Chondrocyte (in vitro differentiated cells): ENCODE measurements around the gene DSPP. TPM values are rescaled to one million over a fixed set of nuclear protein-coding genes. Genes with fewer than 3 reads are reported as not detected.

Experiments
- DNase-seq: peaks from one replicate; pipeline ENCODE4 v3.0.0; 2021; ENCODE audit warnings: mixed read lengths, low spot score
- H3K27ac Mint-ChIP-seq: one replicate; pipeline ENCODE4 v1.8.0; 2021; ENCODE audit warnings: mild to moderate bottlenecking, moderate library complexity, mixed read lengths; ENCODE audit not compliant: unreplicated experiment
- H3K27me3 Mint-ChIP-seq: 2 replicates; pipeline ENCODE4 v1.8.0; 2021; ENCODE audit warnings: low read depth, mixed read lengths
- H3K36me3 Mint-ChIP-seq: 2 replicates; pipeline ENCODE4 v1.8.0; 2021; ENCODE audit warnings: low read depth, mixed read lengths
- H3K4me1 Mint-ChIP-seq: 2 replicates; pipeline ENCODE4 v1.8.0; 2021; ENCODE audit warnings: low read depth, mild to moderate bottlenecking, mixed read lengths
- H3K4me3 Mint-ChIP-seq: one replicate; pipeline ENCODE4 v1.8.0; 2021; ENCODE audit warnings: mild to moderate bottlenecking, moderate library complexity, mixed read lengths; ENCODE audit not compliant: unreplicated experiment
- H3K9me3 Mint-ChIP-seq: 2 replicates; pipeline ENCODE4 v1.8.0; 2021; ENCODE audit warnings: low read depth, mixed read lengths
- CTCF ChIP-seq: fragments of 200-600 bp; sonication (generic); IDR thresholded peaks from 2 replicates; pipeline ENCODE4 v1.5.0; 2021; ENCODE audit warnings: antibody characterized with exemption, mild to moderate bottlenecking, moderate library complexity
- total RNA-seq: library from RNA; stranded (reverse); gene quantifications from 3 replicates; pipeline ENCODE4 v1.2.1, GENCODE V29; 2021

DSPP gene
- total RNA-seq, 1 donor from 2014 or later = not detected

DNA sequence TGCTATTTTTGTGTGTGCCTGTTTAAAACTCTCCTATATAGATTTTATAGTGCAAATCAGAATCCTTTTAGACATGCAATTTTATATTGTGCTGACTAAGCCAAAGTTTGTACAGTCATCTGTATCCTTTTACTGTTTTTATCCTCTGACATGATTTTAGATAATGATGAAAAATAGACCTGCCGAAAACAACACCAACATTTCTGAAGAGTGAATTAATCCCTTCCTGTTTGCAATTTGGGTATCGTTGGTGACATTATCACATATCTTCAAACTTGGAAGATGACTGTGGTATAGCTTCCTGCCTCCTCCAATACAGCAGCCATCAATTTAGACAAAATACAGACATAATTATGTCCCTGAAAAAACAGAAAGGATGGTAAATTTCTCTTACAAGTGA, 28.9 kb upstream of the DSPP start:
- Mint-ChIP-seq H3K27ac (no peak overlapping the region), H3K9me3 (no peaks in the 10 kb centered on the region), H3K36me3 (no peaks in the 10 kb centered on the region), H3K4me3 (no peak overlapping the region), H3K4me1 (peaks cover 8% of the 10 kb centered on the region), H3K27me3 (no peaks in the 10 kb centered on the region)
- no peak for TF ChIP-seq CTCF
- no peak for DNase-seq

GRCh38 chr4:87580057-87580456, 28.3 kb upstream of the DSPP start:
- TF ChIP-seq CTCF = no peak
- no peak overlapping the region for H3K27ac Mint-ChIP-seq
- H3K27me3 Mint-ChIP-seq = no peaks in the 10 kb centered on the region
- no peak for DNase-seq
- H3K9me3 Mint-ChIP-seq = no peaks in the 10 kb centered on the region
- no peak overlapping the region for H3K4me3 Mint-ChIP-seq
- H3K4me1 Mint-ChIP-seq = peaks cover 4% of the 10 kb centered on the region
- no peaks in the 10 kb centered on the region for H3K36me3 Mint-ChIP-seq

DNA sequence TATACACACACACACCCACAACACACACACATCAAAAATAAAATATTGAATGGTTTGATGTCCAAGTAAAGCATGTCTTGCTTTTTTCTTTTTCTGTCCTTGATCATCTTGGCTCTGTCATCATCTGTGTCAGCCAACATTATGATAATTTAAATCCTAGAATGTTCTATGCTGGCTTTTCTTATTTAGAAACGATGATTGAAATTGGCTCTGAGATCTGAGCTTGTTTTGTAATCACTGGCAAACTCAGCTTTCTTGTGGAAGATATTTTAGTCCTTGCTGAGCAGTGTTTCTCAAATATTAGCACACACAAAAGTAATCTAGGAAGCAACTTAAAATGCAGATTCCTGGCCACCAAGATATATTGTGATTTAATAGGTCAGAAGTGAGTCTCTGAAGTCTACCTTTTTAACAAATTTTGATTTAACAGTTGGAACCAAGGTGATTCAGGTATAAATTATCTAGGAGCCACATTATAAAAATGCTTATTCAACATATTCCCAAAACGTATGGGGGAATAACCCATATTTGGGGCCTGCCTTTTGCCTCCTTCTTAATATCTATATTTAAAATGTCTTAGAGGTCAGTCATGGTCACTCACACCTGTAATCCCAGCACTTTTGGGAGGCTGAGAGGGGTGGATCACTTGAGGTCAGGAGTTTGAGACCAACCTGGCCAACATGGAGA, 24.0 kb upstream of the DSPP start:
- TF ChIP-seq CTCF = no peak
- Mint-ChIP-seq H3K27me3 (no peaks in the 10 kb centered on the region), H3K27ac (no peak overlapping the region), H3K9me3 (no peaks in the 10 kb centered on the region), H3K4me3 (no peak overlapping the region), H3K36me3 (no peaks in the 10 kb centered on the region), H3K4me1 (peaks cover 9% of the 10 kb centered on the region)
- no peak for DNase-seq

DNA sequence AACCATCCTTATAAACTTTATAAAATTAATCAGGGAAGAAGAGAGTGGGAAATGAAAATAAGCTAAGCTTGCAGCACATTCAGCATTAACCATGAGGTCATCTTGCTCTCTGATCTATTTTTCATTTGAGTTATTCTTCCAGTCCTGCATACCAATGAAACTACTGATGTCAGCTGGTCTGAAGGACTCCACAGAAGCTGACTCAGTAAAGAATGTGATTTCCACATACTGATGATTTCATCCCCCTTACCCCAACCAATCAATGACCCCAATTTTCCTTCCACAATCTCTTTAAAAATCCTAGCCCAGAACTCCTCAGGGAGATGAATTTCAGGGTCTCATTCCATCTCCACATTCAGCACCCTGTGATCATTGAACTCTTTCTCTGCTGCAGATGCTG, 18.8 kb upstream of the DSPP start:
- DNase-seq = no peak
- peak overlapping the region; percentile 85 for H3K27ac Mint-ChIP-seq
- H3K9me3 Mint-ChIP-seq = peaks cover 4% of the 10 kb centered on the region
- H3K4me1 Mint-ChIP-seq = peaks cover 22% of the 10 kb centered on the region
- H3K36me3 Mint-ChIP-seq = no peaks in the 10 kb centered on the region
- H3K4me3 Mint-ChIP-seq = no peak overlapping the region
- no peak for TF ChIP-seq CTCF
- H3K27me3 Mint-ChIP-seq = no peaks in the 10 kb centered on the region

DNA sequence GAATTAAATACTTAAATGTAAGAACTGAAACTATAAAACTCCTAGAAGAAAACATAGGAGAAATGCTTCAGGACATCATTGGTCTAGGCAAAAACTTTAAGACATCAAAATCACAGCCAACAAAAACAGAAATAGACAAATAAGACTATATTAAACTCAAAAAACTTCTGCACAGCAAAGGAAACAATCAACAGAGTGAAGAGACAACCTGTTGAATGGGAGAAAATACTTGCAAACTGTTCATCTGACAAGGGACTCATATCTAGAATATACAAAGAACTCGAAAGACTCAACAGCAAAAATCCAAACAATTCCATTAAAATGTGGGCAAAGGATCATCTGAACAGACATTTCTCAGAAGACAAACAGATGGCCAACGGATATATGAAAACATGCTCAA, 16.2 kb upstream of the DSPP start:
- TF ChIP-seq CTCF = no peak
- Mint-ChIP-seq H3K4me1 (peaks cover 22% of the 10 kb centered on the region), H3K4me3 (no peak overlapping the region)

More for the DNA sequence above, 16.2 kb upstream of the DSPP start:
- Mint-ChIP-seq H3K36me3 (peaks cover 1% of the 10 kb centered on the region), H3K27me3 (no peaks in the 10 kb centered on the region), H3K9me3 (peaks cover 24% of the 10 kb centered on the region), H3K27ac (no peak overlapping the region)
- no peak for DNase-seq
